Left hindlimb (tissue), 1 donor: ENCODE data around the gene TNFAIP8.
"Not testable (repeated sequence)": the region's sequence is repeated elsewhere in the genome, so short reads cannot be mapped to it uniquely, and the experiment has no call there.

Experiments
- DNase-seq: peaks from one replicate; pipeline ENCODE4 v3.0.0-alpha.2; 2018

The TNFAIP8 gene

GRCh38 chr5:119397518-119398380 is 41.9 kb downstream of the TNFAIP8 start:
- DNase-seq: no peak

- no peak for DNase-seq
Observed at GRCh38 chr5:119398727-119399466, 43.1 kb downstream of the TNFAIP8 start.

- no peak for DNase-seq
Observed at GRCh38 chr5:119400245-119400644, 44.4 kb downstream of the TNFAIP8 start.

- DNase-seq: no peak
Observed at GRCh38 chr5:119402081-119402480, 46.3 kb downstream of the TNFAIP8 start.

GRCh38 chr5:119402555-119402954 is 46.7 kb downstream of the TNFAIP8 start:
- DNase-seq: no peak

GRCh38 chr5:119404033-119404432 is 48.2 kb downstream of the TNFAIP8 start:
- no peak for DNase-seq

- DNase-seq: no peak
Observed at GRCh38 chr5:119405419-119405818, 49.6 kb downstream of the TNFAIP8 start.

GRCh38 chr5:119406551-119407110 is 50.8 kb downstream of the TNFAIP8 start:
- no peak for DNase-seq

- DNase-seq: no peak
Observed at GRCh38 chr5:119409235-119409815, 53.5 kb downstream of the TNFAIP8 start.

- DNase-seq: no peak
Observed at GRCh38 chr5:119410448-119411159, 54.8 kb downstream of the TNFAIP8 start.

GRCh38 chr5:119411361-119412278 is 55.8 kb downstream of the TNFAIP8 start:
- DNase-seq: peak; percentile 72

GRCh38 chr5:119412279-119413227 is 56.7 kb downstream of the TNFAIP8 start:
- no peak for DNase-seq

- DNase-seq: not testable (repeated sequence)
Observed at GRCh38 chr5:119414124-119414734, 58.4 kb downstream of the TNFAIP8 start.

GRCh38 chr5:119417891-119418605 is 62.2 kb downstream of the TNFAIP8 start:
- DNase-seq: no peak

- no peak for DNase-seq
Observed at GRCh38 chr5:119418606-119419100, 62.8 kb downstream of the TNFAIP8 start.

GRCh38 chr5:119420169-119420568 is 64.3 kb downstream of the TNFAIP8 start:
- no peak for DNase-seq

GRCh38 chr5:119426057-119426456 is 70.2 kb downstream of the TNFAIP8 start:
- DNase-seq: no peak

- no peak for DNase-seq
Observed at GRCh38 chr5:119427060-119427459, 71.2 kb downstream of the TNFAIP8 start.

- not testable (repeated sequence) for DNase-seq
Observed at GRCh38 chr5:119427596-119427995, 71.8 kb downstream of the TNFAIP8 start.
